Stimulated activated CD8-positive, alpha-beta memory T cell treated with anti-CD3 and anti-CD28 coated beads, Interleukin-12 subunit alpha, Interleukin-12 subunit beta, amount 100 ng/mL, for 4 hours (primary cell): ENCODE data around the gene FAM114A1.

Experiments
- DNase-seq: peaks from one replicate; pipeline ENCODE4 v3.0.0-alpha.2; 2020; ENCODE audit warnings: low read depth

FAM114A1 gene

GRCh38 chr4:38867478-38868058, at the start of gene FAM114A1:
FAM114A1 (plus strand) TSS chr4:38867806; CDS start chr4:38878079, 10,273 bp downstream.
- no peak for DNase-seq

- DNase-seq = no peak
Observed at GRCh38 chr4:38818441-38818976, 49.1 kb upstream of the FAM114A1 start.

- DNase-seq = no peak
Observed at GRCh38 chr4:38819569-38819968, 48.0 kb upstream of the FAM114A1 start.

DNA sequence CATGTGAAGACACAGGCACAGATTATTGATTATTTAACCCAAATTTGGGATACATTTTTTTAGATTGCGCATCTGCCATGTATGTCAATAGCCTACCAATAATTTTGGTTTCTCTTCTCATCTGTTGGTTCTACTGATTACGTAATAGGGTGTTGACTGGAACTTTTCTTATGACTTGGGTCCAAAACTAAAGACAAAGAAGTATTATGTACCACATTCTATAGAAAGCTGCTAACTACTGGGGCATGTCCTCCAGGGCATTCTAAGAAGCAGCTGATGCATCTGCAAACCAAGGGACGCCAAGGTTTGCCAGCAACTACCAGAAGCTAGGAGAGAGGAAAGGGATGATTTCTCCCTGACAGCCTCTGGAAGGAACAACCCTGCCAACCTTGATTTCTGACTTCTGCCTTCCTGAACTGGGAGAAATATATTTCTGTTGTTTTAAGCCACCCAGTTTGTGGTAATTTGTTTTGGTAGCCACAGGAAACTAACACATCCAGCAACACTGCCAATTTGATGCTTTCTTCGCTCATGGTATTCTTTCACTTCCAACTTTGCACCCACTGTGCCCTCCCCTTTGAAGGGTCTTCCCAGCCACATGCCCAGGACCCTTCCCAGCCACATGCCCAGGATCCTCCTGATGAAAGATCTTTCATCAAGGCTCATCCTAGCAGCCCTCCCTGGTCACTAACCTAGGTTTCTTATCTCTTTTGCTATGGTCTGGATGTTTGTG, 47.1 kb upstream of the FAM114A1 start:
- no peak for DNase-seq

DNA sequence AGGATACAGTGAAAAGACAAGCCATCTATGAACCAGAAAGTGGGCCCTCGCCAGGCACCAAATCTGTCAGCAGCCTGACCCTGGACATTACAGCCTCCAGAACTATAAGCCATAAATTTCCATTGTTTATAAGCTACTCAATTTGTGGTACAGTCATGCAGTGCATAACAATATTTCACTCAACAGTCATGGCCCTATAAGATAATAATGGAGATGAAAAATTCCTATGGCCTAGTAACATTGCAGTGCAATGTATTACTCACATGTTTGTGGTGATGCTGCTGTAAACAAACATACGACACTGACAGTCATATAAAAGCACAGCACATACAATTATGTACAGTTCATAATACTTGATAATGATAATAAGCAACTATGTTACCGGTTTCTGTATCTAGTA, 45.9 kb upstream of the FAM114A1 start:
- no peak for DNase-seq

DNA sequence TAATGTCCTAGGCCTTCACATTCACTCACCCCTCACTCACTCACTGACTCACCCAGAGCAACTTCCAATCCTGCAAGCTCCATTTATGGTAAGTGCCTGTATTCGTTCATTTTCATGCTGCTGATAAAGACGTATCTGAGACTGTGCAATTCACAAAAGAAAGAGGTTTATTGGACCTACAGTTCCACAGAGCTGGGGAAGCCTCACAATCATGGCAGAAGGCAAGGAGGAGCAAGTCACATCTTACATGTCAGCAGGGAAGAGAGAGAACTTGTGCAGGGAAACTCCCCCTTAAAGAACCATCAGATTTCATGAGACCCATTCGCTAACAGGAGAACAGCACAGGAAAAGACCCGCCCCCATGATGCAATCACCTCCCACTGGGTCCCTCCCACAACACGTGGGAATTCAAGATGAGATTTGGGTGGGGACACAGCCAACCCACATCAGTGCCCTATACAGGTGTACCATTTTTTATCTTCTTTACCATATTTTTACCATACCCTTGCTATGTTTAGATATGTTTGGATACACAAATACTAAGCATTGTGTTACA, 44.8 kb upstream of the FAM114A1 start:
- DNase-seq = no peak

GRCh38 chr4:38823766-38824165, 43.8 kb upstream of the FAM114A1 start:
- no peak for DNase-seq

DNA sequence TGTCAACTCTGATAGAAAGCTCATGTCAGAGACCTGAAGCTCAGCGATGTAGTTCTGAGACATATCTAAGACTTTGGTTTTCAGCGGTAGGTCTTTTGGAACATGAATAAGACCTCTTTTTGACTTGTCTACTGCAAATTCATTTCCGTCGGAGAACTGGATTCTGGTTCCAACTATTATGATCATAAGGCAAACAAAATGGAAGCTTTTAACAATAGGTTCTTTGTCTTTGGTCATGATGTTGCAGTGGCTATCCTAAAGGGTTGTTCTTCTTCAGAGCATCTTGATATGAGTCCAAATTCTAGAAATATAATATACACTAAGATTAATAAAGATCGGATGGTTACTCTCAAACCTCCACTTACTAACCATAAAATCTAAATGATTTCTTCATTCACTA, 38.4 kb upstream of the FAM114A1 start:
- DNase-seq = no peak

DNA sequence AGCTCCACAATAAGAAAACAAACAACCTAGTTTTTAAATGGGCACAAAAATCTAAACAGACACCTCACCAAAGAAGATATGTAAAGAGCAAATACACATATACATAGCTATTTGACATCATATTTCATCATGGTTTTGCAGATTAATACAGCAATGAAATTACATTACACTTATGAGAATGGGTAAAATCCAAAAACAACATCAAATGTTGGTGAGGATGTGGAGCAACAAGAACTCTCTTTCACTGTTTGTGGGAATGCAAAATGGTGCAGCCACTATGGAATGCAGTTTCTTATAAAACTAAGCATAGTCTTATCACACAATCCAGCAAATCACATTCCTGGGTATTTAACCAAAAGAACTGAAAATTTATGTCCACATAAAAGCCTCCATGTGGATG, 36.0 kb upstream of the FAM114A1 start:
- DNase-seq = no peak

- no peak for DNase-seq
Observed at GRCh38 chr4:38832206-38832605, 35.4 kb upstream of the FAM114A1 start.

- no peak for DNase-seq
Observed at GRCh38 chr4:38832624-38833528, 34.7 kb upstream of the FAM114A1 start.

GRCh38 chr4:38834570-38834969, 33.0 kb upstream of the FAM114A1 start:
- no peak for DNase-seq

- DNase-seq = no peak
Observed at GRCh38 chr4:38837334-38837733, 30.3 kb upstream of the FAM114A1 start.

GRCh38 chr4:38837849-38838248, 29.8 kb upstream of the FAM114A1 start:
- DNase-seq = no peak

DNA sequence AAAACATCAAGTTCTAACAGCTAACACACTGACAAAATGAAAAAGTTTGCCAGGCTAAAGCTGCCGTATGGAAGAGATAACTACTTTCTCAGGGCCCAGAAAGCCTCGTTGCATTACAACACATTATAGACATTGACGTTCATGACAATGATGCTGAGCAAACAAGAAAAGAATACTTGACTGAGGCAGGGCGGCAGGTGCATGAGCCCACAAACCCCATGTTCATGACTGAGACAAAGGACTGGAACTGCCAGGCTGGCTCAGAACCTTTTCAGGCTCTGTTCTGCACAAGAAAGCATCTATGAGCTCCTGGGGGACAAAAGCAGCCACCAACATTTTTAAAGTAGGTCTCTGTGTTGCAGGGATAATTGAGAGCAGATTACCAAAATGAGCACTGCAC, 24.6 kb upstream of the FAM114A1 start:
- DNase-seq = no peak

DNA sequence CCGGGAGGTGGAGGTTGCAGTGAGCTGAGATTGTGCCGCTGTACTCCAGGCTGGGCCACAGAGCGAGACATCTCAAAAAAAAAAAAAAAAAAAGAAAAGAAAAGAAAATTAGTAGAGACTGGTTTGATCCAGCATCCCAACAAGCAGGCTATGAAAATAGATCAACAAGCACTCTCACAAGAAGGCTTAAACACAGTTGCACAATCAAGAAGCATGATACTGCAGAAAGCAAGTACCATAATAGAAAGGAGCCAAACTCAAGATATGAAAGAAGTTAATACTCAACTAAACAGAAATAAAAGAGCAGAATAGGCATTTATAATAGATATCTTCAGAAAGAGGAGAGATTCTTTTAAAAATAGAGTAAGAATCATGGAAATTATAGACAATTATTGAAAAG, 21.6 kb upstream of the FAM114A1 start:
- DNase-seq = no peak

GRCh38 chr4:38855466-38855865, 12.1 kb upstream of the FAM114A1 start:
- no peak for DNase-seq

DNA sequence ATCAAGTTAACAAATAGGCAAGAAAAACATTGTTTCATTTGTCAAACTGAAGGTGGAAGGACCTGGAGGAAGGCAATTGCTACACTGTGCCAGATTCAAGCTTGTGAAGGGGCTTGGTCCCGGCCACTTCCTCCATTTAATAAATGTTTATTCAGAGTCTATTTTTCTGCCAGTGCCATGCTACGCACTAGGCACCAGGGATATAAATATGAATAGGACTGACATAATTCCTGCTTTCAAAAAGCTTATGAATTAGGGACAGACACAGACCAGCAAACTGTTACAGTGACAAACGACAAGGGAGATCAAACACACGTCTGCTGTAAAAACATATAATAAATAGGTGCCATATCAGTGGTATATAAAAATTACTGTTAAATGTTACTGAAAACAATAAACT, 11.6 kb upstream of the FAM114A1 start:
- DNase-seq = no peak

DNA sequence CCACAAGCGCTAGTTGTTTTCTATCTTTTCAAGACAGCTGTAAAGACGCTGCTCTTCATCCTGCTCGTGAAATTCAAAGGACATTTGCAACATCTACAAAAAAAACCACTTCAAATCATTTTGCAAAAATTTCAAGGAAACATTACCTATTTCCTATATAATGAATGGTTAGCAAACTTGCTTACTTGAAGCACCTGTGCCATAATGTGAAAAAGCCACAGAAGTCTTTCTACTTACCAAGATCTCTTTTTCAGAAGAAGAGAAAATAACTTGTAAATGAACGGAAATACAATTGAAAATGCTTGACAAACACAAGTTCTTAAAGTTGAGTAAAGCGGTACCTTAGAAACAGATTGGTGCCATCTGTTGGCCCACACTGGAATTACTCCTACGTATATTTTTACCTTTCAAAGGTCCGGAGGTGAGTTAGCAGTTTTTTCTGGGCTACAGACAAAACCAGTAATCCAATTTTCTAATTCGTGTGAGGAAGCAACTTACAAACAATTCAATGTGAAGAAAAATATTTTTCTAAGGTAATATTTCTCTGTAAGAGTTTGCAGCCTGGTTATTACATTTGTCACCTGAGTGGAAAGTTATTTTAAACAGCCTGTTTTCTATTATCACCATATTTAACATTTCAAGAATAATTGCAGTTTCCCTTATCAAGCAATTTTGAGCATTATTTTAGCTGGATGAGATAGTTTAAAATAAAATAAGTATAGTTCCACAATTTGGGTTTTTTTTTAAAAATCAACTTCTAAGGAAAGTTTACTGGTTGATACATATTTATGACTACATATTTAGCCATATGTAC, 10.9 kb upstream of the FAM114A1 start, which contains the start of gene TLR6:
Gene TLR6 (minus strand): TSS at position 294 of the 814 bp plus-strand sequence. CDS start 27,344 bp downstream, outside the sequence.
- DNase-seq = peak; percentile 13

DNA sequence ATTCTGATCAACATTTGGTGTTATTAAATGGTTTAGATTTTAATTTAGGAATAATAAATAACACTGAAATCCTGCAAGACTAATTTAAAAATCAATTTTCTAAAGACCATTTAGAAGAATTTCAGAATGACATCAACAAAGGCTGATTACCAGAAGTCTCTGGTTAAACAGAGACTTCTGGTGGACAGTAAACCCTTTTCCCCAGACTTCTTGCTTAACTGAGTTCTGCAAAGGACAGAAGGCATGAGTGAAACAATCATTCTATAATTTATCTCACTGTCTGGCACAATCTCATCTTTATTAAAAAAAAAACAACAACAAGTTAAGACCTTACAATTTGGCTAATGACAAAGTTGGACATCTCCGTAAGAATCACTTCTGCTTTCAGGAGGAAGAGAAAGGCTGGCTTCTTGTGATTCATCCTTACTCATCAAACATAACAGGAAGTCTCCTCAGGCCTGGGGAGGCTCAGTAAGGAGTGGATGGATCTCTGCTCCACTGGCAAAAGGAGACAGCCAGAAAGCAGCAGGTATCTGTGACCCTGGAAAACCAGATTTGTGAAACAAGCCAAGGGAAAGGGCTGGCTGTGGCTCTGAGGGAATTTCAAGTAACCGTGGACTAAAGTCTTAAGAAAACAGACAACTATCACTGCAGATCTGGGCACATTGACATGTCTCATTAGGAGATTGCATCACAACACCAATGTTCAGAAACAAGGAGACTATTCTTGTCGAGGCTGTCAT, 10.1 kb upstream of the FAM114A1 start:
- peak; percentile 6 for DNase-seq

GRCh38 chr4:38858097-38858420, 9.5 kb upstream of the FAM114A1 start:
- no peak for DNase-seq
